Choroid plexus epithelial cell (primary cell): ENCODE measurements around the gene ZNF445.
A peak's percentile ranks its signal among the peaks of the same experiment; 100 is the strongest.
"Not testable (repeated sequence)": the region's sequence is repeated elsewhere in the genome, so short reads cannot be mapped to it uniquely, and the experiment has no call there.

Source experiments
- DNase-seq: peaks from one replicate; pipeline ENCODE4 v3.0.0-alpha.2; 2010; ENCODE audit warnings: low read depth
- H3K4me3 ChIP-seq: 2 replicates; pipeline ENCODE4 v1.5.1; 2011; ENCODE audit warnings: low read depth, mild to moderate bottlenecking, control low read depth, low read length, moderate library complexity
- CTCF ChIP-seq: conservative IDR thresholded peaks from 2 replicates; pipeline ENCODE4 v1.5.1; 2011; ENCODE audit warnings: low read depth, mild to moderate bottlenecking, control low read depth, inconsistent platforms, low read length, moderate library complexity

The ZNF445 gene

GRCh38 chr3:44420676-44421075 is 56.8 kb downstream of the ZNF445 start:
- no peak for TF ChIP-seq CTCF
- H3K4me3 ChIP-seq = no peak overlapping the region
- DNase-seq = no peak

GRCh38 chr3:44419923-44420650 is 57.4 kb downstream of the ZNF445 start:
- DNase-seq = no peak
- no peak overlapping the region for H3K4me3 ChIP-seq
- TF ChIP-seq CTCF = no peak

GRCh38 chr3:44419116-44419922 is 58.2 kb downstream of the ZNF445 start:
- no peak overlapping the region for H3K4me3 ChIP-seq
- DNase-seq = no peak
- TF ChIP-seq CTCF = no peak

GRCh38 chr3:44418549-44418948 is 58.9 kb downstream of the ZNF445 start:
- no peak for DNase-seq
- no peak overlapping the region for H3K4me3 ChIP-seq
- TF ChIP-seq CTCF = peak; percentile 56

- H3K4me3 ChIP-seq, DNase-seq: not testable (repeated sequence)
These were observed 59.4 kb downstream of the ZNF445 start for GRCh38 chr3:44418118-44418517.

- TF ChIP-seq CTCF = no peak
- H3K4me3 ChIP-seq = no peak overlapping the region
- DNase-seq = no peak
These were observed 61.1 kb downstream of the ZNF445 start for GRCh38 chr3:44416031-44417030.

- no peak for DNase-seq
- no peak for TF ChIP-seq CTCF
- H3K4me3 ChIP-seq = no peak overlapping the region
These were observed 62.0 kb downstream of the ZNF445 start for GRCh38 chr3:44415421-44415820.
